Suprapubic skin (tissue), 4 donors: ENCODE measurements around the gene RAET1E. TPM values are rescaled to one million over a fixed set of nuclear protein-coding genes. Genes with fewer than 3 reads are reported as not detected.

Experiments used
- DNase-seq, 2 donors: peaks; one replicate each; pipeline ENCODE4 v3.0.0-alpha.2; 2019; ENCODE audit warnings: low spot score in 2 of 2
- H3K27ac ChIP-seq: fragments of 200-600 bp; sonication (generic); one replicate; pipeline ENCODE4 v1.5.1; 2019
- H3K27me3 ChIP-seq: fragments of 200-600 bp; sonication (generic); one replicate; pipeline ENCODE4 v1.5.1; 2019
- H3K36me3 ChIP-seq: fragments of 200-600 bp; sonication (generic); one replicate; pipeline ENCODE4 v1.5.1; 2019
- H3K4me1 ChIP-seq: fragments of 200-600 bp; sonication (generic); one replicate; pipeline ENCODE4 v1.5.1; 2019
- H3K4me3 ChIP-seq: fragments of 200-600 bp; sonication (generic); one replicate; pipeline ENCODE4 v1.5.1; 2019; ENCODE audit warnings: mild to moderate bottlenecking
- H3K9me3 ChIP-seq: fragments of 200-600 bp; sonication (generic); one replicate; pipeline ENCODE4 v1.5.1; 2019
- CTCF ChIP-seq, 2 donors: fragments of 200-600 bp in 1 of 2; fragments of 450-650 bp in 1 of 2; sonication (generic) in 1 of 2; IDR thresholded peaks; one replicate each; pipeline ENCODE4 v1.5.1; 2016 to 2019; ENCODE audit warnings: antibody characterized with exemption in 2 of 2, mild to moderate bottlenecking in 1 of 2, moderate library complexity in 1 of 2
- EP300 ChIP-seq: sonication (generic); formaldehyde crosslinking; IDR thresholded peaks from one replicate; pipeline ENCODE4 v1.6.1; 2017; ENCODE audit warnings: antibody characterized with exemption
- POLR2A ChIP-seq, 2 donors: fragments of 450-650 bp; IDR thresholded peaks; one replicate each; pipeline ENCODE4 v1.6.1; 2017; ENCODE audit warnings: antibody characterized with exemption in 2 of 2, mild to moderate bottlenecking in 2 of 2, moderate library complexity in 2 of 2
- POLR2AphosphoS5 ChIP-seq, 3 donors: sonication (generic); formaldehyde crosslinking; IDR thresholded peaks; one replicate each; pipeline ENCODE4 v1.6.1; 2017; ENCODE audit warnings: antibody characterized with exemption in 3 of 3
- WGBS: methylation state at CpG from one replicate; pipeline ENCODE4 v1.1.5; 2018; 5-methylcytosine and 5-hydroxymethylcytosine counted together
- total RNA-seq, 4 donors: library from RNA; depleted of rRNA; stranded (reverse); fragments of >200 nt; gene quantifications; one replicate each; pipeline ENCODE4 v1.1.0, GENCODE V29; 2016

The RAET1E gene
- total RNA-seq, 4 donors from 2014 or later, result 14.4 to 46.8 (median 22.8) TPM

- TF ChIP-seq POLR2A (IDR thresholded peaks at IDR 0.05) (no peak), CTCF (IDR thresholded peaks at IDR 0.05) (peak; percentile 85 to 96)
- 4% methylated on average over 24 of the region's 31 CpGs for WGBS
- Histone ChIP-seq H3K27ac (no peak overlapping the region), H3K9me3 (no peaks in the 10 kb centered on the region), H3K4me3 (peak overlapping the region; percentile 56), H3K36me3 (no peaks in the 10 kb centered on the region), H3K4me1 (peaks cover 29% of the 10 kb centered on the region), H3K27me3 (peaks cover 31% of the 10 kb centered on the region)
- DNase-seq, result peak; percentile 94 to 95
Observed at GRCh38 chr6:149925974-149926777, 28.3 kb upstream of the RAET1E start.

GRCh38 chr6:149925253-149925973, 27.5 kb upstream of the RAET1E start:
- H3K4me1 ChIP-seq, result peaks cover 29% of the 10 kb centered on the region
- no peaks in the 10 kb centered on the region for H3K36me3 ChIP-seq
- 15% methylated on average over 5 of the region's 34 CpGs for WGBS
- DNase-seq, result peak in 1 of 2 donors; percentile 85
- no peaks in the 10 kb centered on the region for H3K9me3 ChIP-seq
- H3K27me3 ChIP-seq, result peaks cover 23% of the 10 kb centered on the region
- TF ChIP-seq CTCF (IDR thresholded peaks at IDR 0.05), result no peak
- no peak for TF ChIP-seq EP300
- TF ChIP-seq POLR2AphosphoS5 (IDR thresholded peaks at IDR 0.05), result no peak
- peak overlapping the region; percentile 56 for H3K4me3 ChIP-seq
- no peak overlapping the region for H3K27ac ChIP-seq

GRCh38 chr6:149924933-149925252, 27.0 kb upstream of the RAET1E start:
- Histone ChIP-seq H3K4me1 (peaks cover 29% of the 10 kb centered on the region), H3K36me3 (no peaks in the 10 kb centered on the region), H3K27ac (no peak overlapping the region), H3K27me3 (peaks cover 18% of the 10 kb centered on the region), H3K4me3 (peak overlapping the region; percentile 56), H3K9me3 (no peaks in the 10 kb centered on the region)
- TF ChIP-seq CTCF (IDR thresholded peaks at IDR 0.05), result no peak
- 70% methylated on average over 4 of the region's 4 CpGs for WGBS
- peak; percentile 52 to 71 for DNase-seq

- peak; percentile 45 to 49 for DNase-seq
- peaks cover 29% of the 10 kb centered on the region for H3K4me1 ChIP-seq
- H3K4me3 ChIP-seq, result no peak overlapping the region
- H3K9me3 ChIP-seq, result no peaks in the 10 kb centered on the region
- H3K27me3 ChIP-seq, result peaks cover 13% of the 10 kb centered on the region
- no peak for TF ChIP-seq EP300
- TF ChIP-seq CTCF (IDR thresholded peaks at IDR 0.05), result no peak
- TF ChIP-seq POLR2AphosphoS5 (IDR thresholded peaks at IDR 0.05), result no peak
- no peak for TF ChIP-seq POLR2A (IDR thresholded peaks at IDR 0.05)
- WGBS, result 99% methylated on average over 7 of the region's 9 CpGs
- H3K36me3 ChIP-seq, result no peaks in the 10 kb centered on the region
- H3K27ac ChIP-seq, result no peak overlapping the region
Observed at GRCh38 chr6:149924206-149924932, 26.5 kb upstream of the RAET1E start.
